Loucy (cell line): ENCODE results near the gene MUC5B.

Experiments
- CTCF ChIP-seq: fragments of 200-600 bp; sonication (generic); conservative IDR thresholded peaks from 2 replicates; pipeline ENCODE4 v1.5.1; 2014; ENCODE audit warnings: mild to moderate bottlenecking, antibody characterized with exemption, low read length
- EZH2phosphoT487 ChIP-seq: fragments of 200-600 bp; IDR thresholded peaks from 2 replicates; pipeline ENCODE4 v1.6.1; 2018; ENCODE audit warnings: antibody characterized with exemption, mild to moderate bottlenecking, moderate library complexity, borderline replicate concordance

- TF ChIP-seq CTCF, result no peak
- TF ChIP-seq EZH2phosphoT487, result no peak
Measured at GRCh38 chr11:1259076-1259461, 36.2 kb downstream of the MUC5B start.
